ENCODE measurements around the gene BICD1. TPM values are rescaled to one million over a fixed set of nuclear protein-coding genes. Genes with fewer than 3 reads are reported as not detected.

The BICD1 gene
- total and polyA plus RNA-seq, 2 of the 13 experiments (the other 11 are each of a cell fraction or from before 2014, with no cell fraction given) = 4.5 to 5.2 TPM

GRCh38 chr12:32106517-32107358 lies at the start of gene BICD1 (continued):
- TF ChIP-seq ATF2 (CRISPR knock-in tag; IDR thresholded peaks at IDR 0.05) = 0 out of 2 replicates have a peak, but pooled peaks have one; percentile 11
- TF ChIP-seq ZNF792 (CRISPR knock-in tag; IDR thresholded peaks at IDR 0.05) = peak; percentile 52; the same call in 1 of the 2 replicates
- no peak for TF ChIP-seq PBX2 (CRISPR knock-in tag; IDR thresholded peaks at IDR 0.05)
- peak; percentile 76; the same call in 1 of the 2 replicates for TF ChIP-seq ZNF280B (CRISPR knock-in tag; IDR thresholded peaks at IDR 0.05; ENCODE audit: borderline replicate concordance)
- peak; percentile 70; the same call in 1 of the 2 replicates for TF ChIP-seq HDAC2 (CRISPR knock-in tag; IDR thresholded peaks at IDR 0.05)
- TF ChIP-seq ZNF740 (CRISPR knock-in tag; IDR thresholded peaks at IDR 0.05) = no peak
- no peak for TF ChIP-seq NBN (conservative IDR thresholded peaks at IDR 0.05)
- 0 out of 2 replicates have a peak, but pooled peaks have one; percentile 42 for TF ChIP-seq RFXAP (CRISPR knock-in tag; IDR thresholded peaks at IDR 0.05; ENCODE audit: borderline replicate concordance)
- no peak for TF ChIP-seq ZNF18 (CRISPR knock-in tag; IDR thresholded peaks at IDR 0.05; ENCODE audit: insufficient replicate concordance)
- TF ChIP-seq ZNF639 (CRISPR knock-in tag; conservative IDR thresholded peaks at IDR 0.05) = peak; percentile 49
- no peak for TF ChIP-seq ZNF816 (CRISPR knock-in tag; IDR thresholded peaks at IDR 0.05; ENCODE audit: borderline replicate concordance)
- no peak for TF ChIP-seq TAF15 (IDR thresholded peaks at IDR 0.05; ENCODE audit: low read depth, low read length, poor library complexity, severe bottlenecking)
- no peak for TF ChIP-seq ADNP (CRISPR knock-in tag; IDR thresholded peaks at IDR 0.05)
- no peak for TF ChIP-seq ZNF263 (CRISPR knock-in tag; IDR thresholded peaks at IDR 0.05)
- TF ChIP-seq PHF8 (CRISPR knock-in tag; IDR thresholded peaks at IDR 0.05) = peak; percentile 79
- 0 out of 2 replicates have a peak, but pooled peaks have one; percentile 45 for TF ChIP-seq ISL2 (CRISPR knock-in tag; IDR thresholded peaks at IDR 0.05)
- TF ChIP-seq STAT6 (CRISPR knock-in tag; IDR thresholded peaks at IDR 0.05; ENCODE audit: borderline replicate concordance) = no peak
- TF ChIP-seq FOXM1 (CRISPR knock-in tag; IDR thresholded peaks at IDR 0.05) = no peak

All from HepG2 (cell line).